Natural killer cell treated with Interleukin-12 subunit alpha and Interleukin-12 subunit beta and Interleukin-15 and Interleukin-18, amount 100 ng/mL, for 72 hours (primary cell): ENCODE data around the gene ITFG2. TPM values are rescaled to one million over a fixed set of nuclear protein-coding genes. Genes with fewer than 3 reads are reported as not detected.

Experiments
- ATAC-seq, 2 donors: fragments of 150-1000 bp; cut with Tn5 transposase in 1 of 2; sonication (Bioruptor Pico), chemical (Tn5 transposase) in 1 of 2; 2 replicates each; pipeline ENCODE4 v1.10.0; 2021
- DNase-seq: peaks from one replicate; pipeline ENCODE4 v3.0.0; 2022; ENCODE audit warnings: low spot score
- H3K27ac Mint-ChIP-seq, 2 donors: 1 replicate in 1 of 2; 2 replicates in 1 of 2; pipeline ENCODE4 v1.8.0; 2022; ENCODE audit warnings: mixed read lengths in 2 of 2, mild to moderate bottlenecking in 1 of 2, moderate library complexity in 1 of 2
- H3K27me3 Mint-ChIP-seq, 2 donors: 1 replicate in 1 of 2; 2 replicates in 1 of 2; pipeline ENCODE4 v1.8.0; 2022; ENCODE audit warnings: mixed read lengths in 2 of 2
- H3K36me3 Mint-ChIP-seq: one replicate; pipeline ENCODE4 v1.8.0; 2022; ENCODE audit warnings: mixed read lengths
- H3K4me1 Mint-ChIP-seq, 2 donors: 1 replicate in 1 of 2; 2 replicates in 1 of 2; pipeline ENCODE4 v1.8.0; 2022; ENCODE audit warnings: low read depth in 2 of 2, mixed read lengths in 2 of 2, mild to moderate bottlenecking in 1 of 2
- H3K4me3 Mint-ChIP-seq: one replicate; pipeline ENCODE4 v1.8.0; 2022; ENCODE audit warnings: mixed read lengths
- H3K9me3 Mint-ChIP-seq: 2 replicates; pipeline ENCODE4 v1.8.0; 2022; ENCODE audit warnings: mixed read lengths
- total RNA-seq, 2 donors: library from RNA; stranded (reverse); gene quantifications; one replicate each; pipeline ENCODE4 v1.2.3, GENCODE V29; 2022

The ITFG2 gene
- total RNA-seq, 2 donors from 2014 or later: 28.2 to 65.1 TPM

DNA sequence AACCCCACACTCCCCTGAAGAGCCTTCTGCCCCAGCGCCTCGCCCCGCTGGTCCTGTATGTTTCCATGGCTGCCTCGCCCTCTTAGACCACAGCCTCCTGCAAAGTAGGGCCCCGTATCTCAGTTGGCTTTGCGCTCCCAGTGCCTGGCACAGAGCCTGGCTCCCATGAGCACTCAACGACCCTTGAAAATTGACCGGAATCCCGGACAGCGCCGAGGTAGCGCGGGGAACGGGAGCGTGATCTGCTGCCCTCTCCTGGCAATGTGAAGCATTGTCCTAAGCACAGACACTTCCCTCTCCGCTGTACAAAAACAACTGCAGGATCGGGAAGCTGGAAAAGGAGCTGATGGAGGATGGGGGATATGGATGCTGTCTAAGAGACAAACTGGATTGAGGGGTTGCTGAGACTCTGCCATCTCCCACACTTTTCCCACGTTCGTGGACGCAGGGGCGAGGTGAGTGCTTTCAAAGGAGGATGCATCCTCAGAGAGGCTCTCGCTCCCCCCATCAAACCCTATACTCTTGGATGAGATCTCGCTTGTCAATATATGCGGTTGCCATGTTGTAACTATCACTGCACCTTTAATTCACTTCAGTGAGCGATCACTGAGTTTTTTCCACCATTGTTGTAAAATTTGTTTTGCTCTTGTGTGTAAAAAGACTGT lies 28.4 kb upstream of the ITFG2 start:
- Mint-ChIP-seq H3K9me3 (no peaks in the 10 kb centered on the region), H3K27ac (no peak overlapping the region), H3K27me3 (peaks cover 30 to 33% of the 10 kb centered on the region in 2 donors), H3K4me1 (peaks cover 7 to 14% of the 10 kb centered on the region in 2 donors), H3K36me3 (no peaks in the 10 kb centered on the region), H3K4me3 (no peak overlapping the region)
- DNase-seq (no peak), ATAC-seq (peak; percentile 79 to 88)

DNA sequence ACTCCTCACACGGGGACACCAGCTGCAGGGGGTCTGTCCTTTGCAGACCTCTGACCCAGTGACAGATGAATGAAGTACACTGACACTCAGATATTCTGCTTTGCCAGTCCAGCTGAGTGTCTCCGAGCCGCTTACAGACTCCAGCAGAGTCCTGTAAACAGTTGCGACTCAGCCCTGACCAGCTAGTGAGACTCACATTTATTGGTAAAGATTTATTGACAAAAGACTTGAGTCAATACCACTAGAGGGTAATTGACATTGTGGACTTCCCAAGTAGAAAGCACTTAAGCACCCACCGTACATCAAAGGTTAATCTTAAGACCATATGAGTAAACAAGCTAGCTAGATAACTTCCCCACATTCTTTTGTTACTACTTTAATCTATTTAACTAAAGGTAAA lies 27.5 kb upstream of the ITFG2 start:
- Mint-ChIP-seq H3K27ac (no peak overlapping the region), H3K36me3 (no peaks in the 10 kb centered on the region), H3K27me3 (peaks cover 30 to 33% of the 10 kb centered on the region in 2 donors), H3K9me3 (no peaks in the 10 kb centered on the region), H3K4me3 (no peak overlapping the region), H3K4me1 (peaks cover 7 to 11% of the 10 kb centered on the region in 2 donors)
- no peak for DNase-seq
- ATAC-seq: no peak

DNA sequence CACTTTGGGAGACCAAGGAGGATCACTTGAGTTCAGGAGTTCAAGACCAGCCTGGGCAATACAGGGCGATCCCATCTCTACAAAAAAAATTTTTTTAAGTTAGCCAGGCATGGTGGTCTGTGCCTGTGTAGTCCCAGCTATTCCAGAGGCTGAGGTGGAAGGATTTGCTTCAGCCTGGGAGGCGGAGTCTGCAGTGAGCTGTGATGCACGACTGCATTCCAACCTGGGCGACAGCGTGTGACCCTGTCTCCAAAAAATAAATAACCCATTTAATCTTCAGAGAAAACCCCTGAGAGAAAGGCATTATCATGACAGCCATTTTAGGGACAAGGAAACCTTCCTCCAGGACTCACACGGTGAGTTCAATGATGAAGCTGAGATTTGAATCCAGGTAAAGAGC lies 21.4 kb upstream of the ITFG2 start:
- H3K27me3 Mint-ChIP-seq: peaks cover 4 to 7% of the 10 kb centered on the region in 2 donors
- H3K4me1 Mint-ChIP-seq: peaks cover under 1 to 5% of the 10 kb centered on the region in 2 donors
- ATAC-seq: no peak
- DNase-seq: no peak
- no peak overlapping the region for H3K27ac Mint-ChIP-seq
- peaks cover 1% of the 10 kb centered on the region for H3K36me3 Mint-ChIP-seq
- no peak overlapping the region for H3K4me3 Mint-ChIP-seq
- no peaks in the 10 kb centered on the region for H3K9me3 Mint-ChIP-seq

DNA sequence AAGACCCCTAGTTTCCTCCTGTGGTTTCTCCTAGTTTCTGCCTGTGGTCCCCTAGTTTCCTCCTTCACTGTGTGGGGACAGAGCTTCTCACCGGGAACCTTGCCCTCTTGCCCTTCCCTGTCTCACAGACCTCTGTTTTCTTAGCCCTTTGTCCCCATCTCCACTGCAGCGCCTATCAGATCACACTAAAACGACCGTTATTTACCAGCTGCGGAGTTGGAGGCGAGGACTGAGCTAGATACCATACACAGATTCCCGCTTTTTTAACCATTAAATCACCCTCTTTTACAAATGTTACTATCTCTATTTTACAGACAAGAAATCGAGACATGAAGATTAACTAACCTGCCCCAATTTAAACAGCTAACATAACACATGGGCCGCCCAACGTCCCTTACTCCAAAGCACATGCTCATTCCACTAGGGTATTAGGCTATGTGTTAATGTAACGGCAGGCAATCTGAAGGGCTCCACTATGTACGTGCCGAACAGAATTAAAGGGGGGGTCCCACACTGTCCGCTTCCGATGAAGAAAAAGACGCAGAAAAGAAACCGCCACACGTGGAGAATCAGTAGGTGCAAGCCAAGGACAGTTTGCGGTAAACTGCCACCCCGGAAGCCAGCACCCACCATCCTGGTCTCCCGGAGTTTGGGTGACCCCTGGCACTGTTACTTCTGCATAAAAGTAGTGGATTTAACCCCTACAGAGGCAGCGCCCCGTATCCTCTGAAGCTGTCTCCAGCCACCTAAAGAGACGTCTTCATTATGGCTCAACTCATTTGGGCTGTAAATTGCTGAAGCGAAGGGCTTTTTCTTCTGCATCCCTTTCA lies 19.6 kb upstream of the ITFG2 start:
- H3K4me3 Mint-ChIP-seq: peak overlapping the region; percentile 62
- peaks cover 4 to 7% of the 10 kb centered on the region in 2 donors for H3K27me3 Mint-ChIP-seq
- peak overlapping the region in 1 of 2 donors; percentile 10 for H3K27ac Mint-ChIP-seq
- peaks cover 9% of the 10 kb centered on the region for H3K36me3 Mint-ChIP-seq
- ATAC-seq (no peak), DNase-seq (no peak)
- no peaks in the 10 kb centered on the region for H3K9me3 Mint-ChIP-seq
- H3K4me1 Mint-ChIP-seq: peaks cover 19 to 23% of the 10 kb centered on the region in 2 donors

DNA sequence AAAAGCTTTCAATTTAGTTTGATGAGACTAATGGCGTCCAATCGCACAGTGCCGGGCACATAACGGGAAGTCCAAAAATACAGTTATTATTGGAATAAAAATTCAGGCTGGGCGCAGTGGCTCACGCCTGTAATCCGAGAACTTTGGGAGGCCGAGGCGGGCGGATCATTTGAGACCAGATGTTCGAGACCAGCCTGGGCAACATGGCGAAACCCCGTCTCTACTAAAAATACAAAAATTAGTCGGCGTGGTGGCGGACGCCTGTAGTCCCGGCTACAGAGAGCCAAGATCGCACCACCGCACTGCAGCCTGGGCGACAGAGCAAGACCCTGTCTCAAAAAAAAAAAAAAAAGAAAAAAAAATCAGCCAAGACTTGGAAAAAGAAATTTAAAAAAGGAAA lies 18.9 kb upstream of the ITFG2 start:
- H3K9me3 Mint-ChIP-seq: no peaks in the 10 kb centered on the region

DNA sequence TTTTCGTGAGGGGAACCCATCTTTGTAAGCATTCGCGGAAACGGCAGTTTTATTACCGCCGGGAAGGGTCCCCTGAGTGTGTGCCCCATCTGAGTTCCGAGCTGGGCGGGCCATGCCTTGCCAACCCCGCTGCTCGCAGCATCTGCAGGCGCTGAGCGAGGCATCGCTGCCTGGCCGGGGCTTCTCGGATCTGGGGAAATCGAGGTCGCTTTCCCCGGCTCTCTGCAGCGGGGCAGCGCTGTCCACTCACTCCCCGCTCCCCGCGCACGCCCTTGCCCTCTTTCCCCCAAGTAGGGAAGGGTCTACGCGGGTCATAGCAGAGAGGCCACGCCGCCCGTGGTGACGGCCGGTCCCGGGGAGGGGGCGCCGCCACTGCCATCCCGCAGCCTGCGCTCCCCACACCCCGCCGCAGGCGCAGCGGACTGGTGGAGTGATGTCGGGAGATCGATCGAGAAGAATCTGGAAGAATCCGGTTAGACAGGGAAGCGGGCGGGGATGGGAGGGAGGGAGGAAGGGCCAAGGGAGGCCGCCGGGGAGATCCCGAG lies 18.2 kb upstream of the ITFG2 start:
- no peaks in the 10 kb centered on the region for H3K9me3 Mint-ChIP-seq
- peak; percentile 18 to 34 for ATAC-seq
- no peak for DNase-seq
- H3K27ac Mint-ChIP-seq: peak overlapping the region in 1 of 2 donors; percentile 10
- no peaks in the 10 kb centered on the region for H3K27me3 Mint-ChIP-seq
- peaks cover 21 to 27% of the 10 kb centered on the region in 2 donors for H3K4me1 Mint-ChIP-seq
- H3K4me3 Mint-ChIP-seq: peak overlapping the region; percentile 62
- peaks cover 23% of the 10 kb centered on the region for H3K36me3 Mint-ChIP-seq

More for the DNA sequence above, 18.9 kb upstream of the ITFG2 start:
- Mint-ChIP-seq H3K36me3 (peaks cover 16% of the 10 kb centered on the region), H3K27me3 (peaks cover 0 to 2% of the 10 kb centered on the region in 2 donors), H3K4me3 (peak overlapping the region; percentile 62), H3K27ac (peak overlapping the region in 1 of 2 donors; percentile 10), H3K4me1 (peaks cover 21 to 26% of the 10 kb centered on the region in 2 donors)
- ATAC-seq (no peak), DNase-seq (no peak)

DNA sequence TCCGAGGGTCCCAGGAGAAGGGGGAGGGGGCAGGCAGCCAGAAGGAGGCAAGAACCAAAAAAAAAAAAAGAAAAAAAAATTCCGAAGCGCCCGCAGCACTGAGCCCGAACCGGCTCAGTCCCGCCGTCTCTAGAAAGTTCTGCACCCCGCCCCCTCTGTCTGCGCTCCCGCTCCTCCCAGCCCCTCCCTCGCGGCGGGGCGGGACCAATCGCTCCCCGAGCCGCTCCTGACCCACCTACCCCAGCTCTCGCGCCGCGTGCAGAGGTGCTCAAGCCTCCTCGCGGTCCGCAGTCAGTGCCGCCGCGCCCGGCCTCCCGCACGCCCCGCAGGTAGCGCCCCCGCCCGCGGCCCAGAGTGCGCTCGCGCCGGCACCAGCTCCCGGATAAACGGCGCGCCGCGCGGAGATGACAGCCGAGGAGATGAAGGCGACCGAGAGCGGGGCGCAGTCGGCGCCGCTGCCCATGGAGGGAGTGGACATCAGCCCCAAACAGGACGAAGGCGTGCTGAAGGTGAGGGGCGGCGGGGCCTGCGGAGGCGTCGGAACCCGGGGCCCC lies 17.7 kb upstream of the ITFG2 start, which contains the start of gene FKBP4:
Gene FKBP4, plus strand, starts transcription at position 235 of the 554 bp plus-strand sequence. Its CDS starts 170 bp downstream, at position 405.
- peak within 1 kb of the TSS; percentile 99 for H3K4me3 Mint-ChIP-seq
- peak within 1 kb of the TSS in 1 of 2 donors; percentile 85 for H3K27ac Mint-ChIP-seq
- peaks cover 29% of the 10 kb centered on the region for H3K36me3 Mint-ChIP-seq
- ATAC-seq (peak; percentile 95 to 97), DNase-seq (peak; percentile 92)
- no peaks in the 10 kb centered on the region for H3K27me3 Mint-ChIP-seq
- H3K9me3 Mint-ChIP-seq: no peaks in the 10 kb centered on the region
- peaks cover 21 to 27% of the 10 kb centered on the region in 2 donors for H3K4me1 Mint-ChIP-seq

DNA sequence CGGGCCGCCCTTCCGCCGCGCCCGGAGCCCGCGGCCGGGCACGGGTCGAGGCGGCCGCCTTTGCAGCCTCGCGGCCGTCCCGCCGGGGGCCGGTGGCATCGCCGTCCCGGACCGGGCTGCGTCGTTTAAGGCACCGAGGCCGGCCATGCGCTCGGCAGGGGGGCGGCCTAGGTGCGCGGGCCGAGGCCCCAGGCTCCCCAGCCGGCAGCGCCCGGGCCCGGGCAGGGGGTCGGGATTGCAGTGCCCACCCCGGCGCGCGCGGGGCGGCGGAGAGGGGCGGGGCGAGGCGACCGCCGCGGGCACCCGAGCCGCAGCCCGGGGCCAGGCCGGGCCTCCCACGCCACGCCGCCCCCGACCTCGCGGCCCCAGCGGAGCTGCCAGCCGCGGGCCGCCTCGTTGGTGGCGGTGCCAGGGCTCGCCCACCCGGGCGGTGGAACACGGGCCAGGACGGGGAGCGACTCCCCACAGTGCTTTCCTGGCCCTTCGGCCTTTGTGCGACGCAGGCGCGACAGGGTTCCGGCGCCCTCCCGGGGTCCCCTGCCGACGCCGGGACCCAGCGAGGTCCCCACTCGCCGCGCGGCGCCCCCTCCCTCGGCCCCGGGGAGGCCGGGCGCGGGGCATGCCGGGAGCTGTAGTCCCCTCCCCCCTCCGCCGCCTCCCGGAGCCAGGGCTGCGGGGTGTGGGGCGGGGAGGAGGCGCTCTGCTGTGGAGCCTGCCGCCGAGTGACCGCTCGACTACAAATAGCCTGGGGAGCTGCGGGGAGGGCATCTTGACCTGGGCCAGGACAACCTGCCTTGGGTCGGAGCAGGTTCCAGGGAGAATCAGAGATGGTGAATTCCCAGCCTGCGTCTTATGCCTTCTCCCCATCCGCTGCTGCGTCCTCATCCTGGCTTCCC lies 16.9 kb upstream of the ITFG2 start:
- Mint-ChIP-seq H3K27me3 (no peaks in the 10 kb centered on the region), H3K27ac (peak overlapping the region; percentile 85), H3K36me3 (peaks cover 33% of the 10 kb centered on the region), H3K4me1 (peaks cover 21 to 27% of the 10 kb centered on the region in 2 donors), H3K4me3 (peak overlapping the region; percentile 99), H3K9me3 (no peaks in the 10 kb centered on the region)
- peak; percentile 83 for DNase-seq
- peak; percentile 83 to 84 for ATAC-seq

DNA sequence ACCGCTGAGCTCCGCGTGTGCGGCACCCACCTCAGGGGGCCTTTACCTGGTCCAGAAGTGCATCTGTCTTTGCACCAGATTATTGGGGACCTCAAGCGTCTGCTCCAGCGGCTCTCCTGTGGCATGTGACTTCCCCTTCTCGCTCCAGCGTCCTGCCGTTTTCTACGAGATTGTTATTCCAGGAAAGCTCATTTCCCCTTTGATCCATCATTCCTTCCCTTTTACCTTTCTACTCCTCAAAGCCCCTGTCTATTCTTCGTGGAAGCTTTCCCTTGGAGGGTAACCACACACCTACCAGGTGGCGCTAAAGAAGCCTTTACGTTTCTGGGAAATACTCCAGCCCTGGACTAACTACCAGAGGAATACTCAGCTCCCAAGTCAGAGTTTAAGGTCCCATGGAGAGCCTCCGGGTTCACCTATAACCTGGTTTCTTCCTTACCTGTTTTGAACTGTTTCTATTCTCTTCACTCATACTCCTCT lies 16.2 kb upstream of the ITFG2 start:
- Mint-ChIP-seq H3K27me3 (no peaks in the 10 kb centered on the region), H3K9me3 (no peaks in the 10 kb centered on the region), H3K4me3 (peak overlapping the region; percentile 99), H3K27ac (peak overlapping the region; percentile 85), H3K36me3 (peaks cover 39% of the 10 kb centered on the region), H3K4me1 (peaks cover 21 to 27% of the 10 kb centered on the region in 2 donors)
- no peak for DNase-seq
- no peak for ATAC-seq

DNA sequence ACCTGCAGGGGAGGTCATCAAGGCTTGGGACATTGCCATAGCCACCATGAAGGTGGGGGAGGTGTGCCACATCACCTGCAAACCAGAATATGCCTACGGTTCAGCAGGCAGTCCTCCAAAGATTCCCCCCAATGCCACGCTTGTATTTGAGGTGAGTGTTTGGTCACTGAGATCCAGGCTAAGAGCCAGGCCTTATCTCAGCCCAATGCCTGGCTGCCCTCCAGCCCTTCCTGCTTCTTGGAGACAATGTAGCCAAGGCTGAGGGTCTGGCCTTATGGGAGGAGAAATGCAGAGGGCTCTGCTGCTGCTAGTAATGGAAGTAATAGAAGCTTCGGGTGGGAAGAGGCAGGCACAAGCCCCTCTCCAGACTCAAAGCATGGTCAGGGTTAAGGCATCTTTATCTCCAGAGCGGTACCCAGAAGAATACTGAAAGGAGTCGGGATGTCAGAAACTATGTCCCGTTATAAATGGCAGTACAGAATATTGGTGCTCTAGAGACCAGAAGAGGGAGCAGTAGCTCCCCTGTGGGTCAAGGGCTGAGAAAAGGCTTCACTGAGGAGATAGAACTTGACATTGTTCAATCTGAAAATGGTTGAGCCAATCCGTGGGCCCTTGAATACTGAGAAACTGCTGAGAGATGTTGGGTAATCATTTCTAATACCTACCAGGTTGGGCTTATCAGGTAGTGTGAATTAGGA lies 14.6 kb upstream of the ITFG2 start:
- ATAC-seq: no peak
- no peak for DNase-seq
- H3K27ac Mint-ChIP-seq: peak overlapping the region in 1 of 2 donors; percentile 70
- H3K27me3 Mint-ChIP-seq: no peaks in the 10 kb centered on the region
- H3K9me3 Mint-ChIP-seq: no peaks in the 10 kb centered on the region
- H3K4me3 Mint-ChIP-seq: peak overlapping the region; percentile 99
- peaks cover 46% of the 10 kb centered on the region for H3K36me3 Mint-ChIP-seq
- peaks cover 21 to 24% of the 10 kb centered on the region in 2 donors for H3K4me1 Mint-ChIP-seq

DNA sequence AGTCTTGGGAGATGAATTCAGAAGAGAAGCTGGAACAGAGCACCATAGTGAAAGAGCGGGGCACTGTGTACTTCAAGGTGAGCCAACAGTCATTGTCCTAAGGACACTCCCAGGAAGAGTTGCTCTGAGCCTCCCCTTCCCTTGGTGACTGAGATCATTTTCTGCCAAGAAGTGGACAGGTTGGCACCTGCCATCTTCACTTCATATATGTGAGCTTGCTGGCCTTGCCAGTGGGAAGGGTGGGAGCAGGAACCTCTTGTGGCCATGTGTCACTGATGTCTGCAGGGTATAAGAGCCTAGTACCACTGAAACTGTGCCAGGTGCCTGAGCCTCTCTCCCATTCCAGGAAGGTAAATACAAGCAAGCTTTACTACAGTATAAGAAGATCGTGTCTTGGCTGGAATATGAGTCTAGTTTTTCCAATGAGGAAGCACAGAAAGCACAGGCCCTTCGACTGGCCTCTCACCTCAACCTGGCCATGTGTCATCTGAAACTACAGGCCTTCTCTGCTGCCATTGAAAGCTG lies 12.4 kb upstream of the ITFG2 start:
- Mint-ChIP-seq H3K27me3 (no peaks in the 10 kb centered on the region), H3K36me3 (peaks cover 46% of the 10 kb centered on the region), H3K4me1 (peaks cover 21 to 24% of the 10 kb centered on the region in 2 donors), H3K4me3 (no peak overlapping the region), H3K9me3 (no peaks in the 10 kb centered on the region), H3K27ac (no peak overlapping the region)
- ATAC-seq (no peak), DNase-seq (no peak)
